Endothelial cell of umbilical vein (primary cell): Measurements from ENCODE around the gene ASF1A.

Experiments used
- CTCF ChIP-seq, 2 donors: IDR thresholded peaks; 1 replicate in 1 of 2; 2 replicates in 1 of 2; pipeline ENCODE4 v1.5.1; 2011; ENCODE audit warnings: low read length in 2 of 2, mild to moderate bottlenecking in 2 of 2, moderate library complexity in 2 of 2, control low read depth in 1 of 2, inconsistent platforms in 1 of 2, low read depth in 1 of 2; ENCODE audit not compliant: insufficient read depth in 1 of 2; ENCODE audit errors: extremely low read depth in 1 of 2
- EZH2 ChIP-seq: IDR thresholded peaks from 2 replicates; pipeline ENCODE4 v1.6.1; 2012; ENCODE audit warnings: borderline replicate concordance, low read depth, mild to moderate bottlenecking, moderate library complexity, low read length, inconsistent platforms; ENCODE audit not compliant: severe bottlenecking
- FOS ChIP-seq: IDR thresholded peaks from 2 replicates; pipeline ENCODE4 v1.6.1; 2011; ENCODE audit warnings: mild to moderate bottlenecking, low read length, moderate library complexity, borderline replicate concordance; ENCODE audit not compliant: insufficient read depth
- JUN ChIP-seq: IDR thresholded peaks from 2 replicates; pipeline ENCODE4 v1.6.1; 2011; ENCODE audit warnings: borderline replicate concordance, low read depth; ENCODE audit not compliant: insufficient read length, insufficient read depth
- MYC ChIP-seq: IDR thresholded peaks from one replicate; pipeline ENCODE4 v1.6.1; 2011; ENCODE audit warnings: mild to moderate bottlenecking, low read depth, low read length
- POLR2A ChIP-seq: IDR thresholded peaks from 2 replicates; pipeline ENCODE4 v1.6.1; 2012; ENCODE audit warnings: low read depth, mild to moderate bottlenecking, control low read depth, low read length
- POLR2AphosphoS5 ChIP-seq: IDR thresholded peaks from 2 replicates; pipeline ENCODE4 v1.6.1; 2012; ENCODE audit warnings: low read depth, mild to moderate bottlenecking, control low read depth, low read length, moderate library complexity; ENCODE audit not compliant: insufficient read depth
- TF ChIP-seq, protein P1 (sequence below): IDR thresholded peaks from 2 replicates; pipeline ENCODE4 v1.6.1; 2011; ENCODE audit not compliant: insufficient read depth, insufficient read length

DNA sequence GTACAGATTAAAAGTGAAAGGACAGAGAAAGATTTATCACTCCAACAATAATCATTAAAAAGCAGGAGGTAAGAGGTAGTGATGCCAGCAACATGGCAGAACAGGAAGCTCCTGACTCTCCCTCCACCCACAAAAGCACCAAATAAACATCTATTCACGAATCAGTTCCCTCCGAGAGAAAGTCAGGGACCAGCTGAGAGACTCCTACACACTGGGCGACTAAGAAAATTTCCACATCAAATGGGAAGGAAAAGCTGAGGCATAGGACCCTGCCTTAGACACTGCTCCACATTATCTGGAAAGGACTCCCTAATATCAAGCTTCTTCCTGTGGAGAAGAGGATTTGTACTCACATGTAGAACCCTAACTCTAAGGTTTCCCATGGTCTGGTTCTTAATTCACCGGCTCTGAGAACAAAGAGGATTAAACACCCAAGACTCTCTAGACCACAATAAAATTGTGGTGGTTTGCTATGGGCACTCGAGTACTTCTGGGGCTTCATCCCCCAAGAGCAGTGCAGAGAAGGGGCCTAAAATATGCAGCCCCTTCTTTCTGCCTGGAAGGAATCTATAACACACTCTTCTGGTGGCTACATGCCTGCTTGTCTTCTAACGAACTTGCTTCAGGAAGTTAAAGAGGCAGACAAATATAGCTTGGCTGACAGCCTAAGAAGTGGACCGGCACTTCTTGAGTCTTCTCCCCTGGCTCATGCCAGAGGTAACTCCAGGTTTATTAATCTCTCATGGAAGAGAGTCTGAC, 29.4 kb upstream of the ASF1A start:
- TF ChIP-seq CTCF (IDR thresholded peaks at IDR 0.05; ENCODE audit: extremely low read depth in 1 of 2, insufficient read depth in 1 of 2, low read depth in 1 of 2, low read length in 2 of 2): no peak
- no peak for TF ChIP-seq POLR2AphosphoS5
- TF ChIP-seq POLR2A: no peak
- TF ChIP-seq JUN: no peak
- TF ChIP-seq EZH2: no peak
- no peak for TF ChIP-seq FOS
- no peak for TF ChIP-seq MYC
- TF ChIP-seq, protein P1, sequence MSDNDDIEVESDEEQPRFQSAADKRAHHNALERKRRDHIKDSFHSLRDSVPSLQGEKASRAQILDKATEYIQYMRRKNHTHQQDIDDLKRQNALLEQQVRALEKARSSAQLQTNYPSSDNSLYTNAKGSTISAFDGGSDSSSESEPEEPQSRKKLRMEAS: no peak
